H1 (cell line): ENCODE results near the gene E2F1. TPM values are rescaled to one million over a fixed set of nuclear protein-coding genes. Genes with fewer than 3 reads are reported as not detected.

Source experiments
- ATF2 ChIP-seq: IDR thresholded peaks from 2 replicates; pipeline ENCODE4 v1.6.1; 2012; ENCODE audit warnings: low read length, inconsistent platforms
- ATF3 ChIP-seq: IDR thresholded peaks from 2 replicates; pipeline ENCODE4 v1.6.1; 2011; ENCODE audit warnings: low read depth, mild to moderate bottlenecking, low read length; ENCODE audit not compliant: insufficient read depth
- BACH1 ChIP-seq: IDR thresholded peaks from 2 replicates; pipeline ENCODE4 v1.6.1; 2012; ENCODE audit warnings: low read length, improper control_type of control experiment
- CBX5 ChIP-seq: fragments of 300-800, 300-1000 bp; sonication (generic); IDR thresholded peaks from 2 replicates; pipeline ENCODE4 v1.7.1; 2016; ENCODE audit warnings: antibody characterized with exemption, low read length, low read depth
- CHD2 ChIP-seq: IDR thresholded peaks from 2 replicates; pipeline ENCODE4 v1.6.1; 2012; ENCODE audit warnings: low read length, improper control_type of control experiment
- FOSL1 ChIP-seq: IDR thresholded peaks from 2 replicates; pipeline ENCODE4 v1.6.1; 2011; ENCODE audit warnings: mild to moderate bottlenecking, low read depth, low read length, moderate library complexity; ENCODE audit not compliant: insufficient read depth
- GABPA ChIP-seq: IDR thresholded peaks from 2 replicates; pipeline ENCODE4 v1.6.1; 2011; ENCODE audit warnings: mild to moderate bottlenecking, low read length, moderate library complexity, borderline replicate concordance; ENCODE audit not compliant: insufficient read depth
- GTF2F1 ChIP-seq: IDR thresholded peaks from 2 replicates; pipeline ENCODE4 v1.6.1; 2012; ENCODE audit warnings: low read depth, low read length, improper control_type of control experiment, borderline replicate concordance
- NRF1 ChIP-seq: IDR thresholded peaks from 2 replicates; pipeline ENCODE4 v1.6.1; 2011; ENCODE audit warnings: mild to moderate bottlenecking, low read depth, low read length, improper control_type of control experiment
- PHF8 ChIP-seq: fragments of 200-600 bp; sonication (generic); conservative IDR thresholded peaks from 2 replicates; pipeline ENCODE4 v1.7.1; 2012; ENCODE audit warnings: low read depth, mild to moderate bottlenecking, inconsistent platforms, low read length, moderate library complexity
- POLR2A ChIP-seq, 2 experiments: IDR thresholded peaks; 1 replicate in 1 of 2; 2 replicates in 1 of 2; pipeline ENCODE4 v1.6.1; 2011; ENCODE audit warnings: low read depth in 2 of 2, low read length in 2 of 2, mild to moderate bottlenecking in 2 of 2; ENCODE audit errors: control extremely low read depth in 1 of 2
- SAP30 ChIP-seq: fragments of 300-600 bp; sonication (generic); IDR thresholded peaks from 2 replicates; pipeline ENCODE4 v1.7.1; 2012; ENCODE audit warnings: low read length, moderate library complexity, mild to moderate bottlenecking, inconsistent platforms; ENCODE audit not compliant: insufficient read depth, insufficient replicate concordance
- SIN3A ChIP-seq, 2 experiments: IDR thresholded peaks in 1 of 2; conservative IDR thresholded peaks in 1 of 2; 2 replicates each; pipeline ENCODE4 v1.6.1; 2011 to 2012; ENCODE audit warnings: low read length in 2 of 2, improper control_type of control experiment in 1 of 2, low read depth in 1 of 2, mild to moderate bottlenecking in 1 of 2
- SIX5 ChIP-seq: IDR thresholded peaks from 2 replicates; pipeline ENCODE4 v1.6.1; 2011; ENCODE audit warnings: mild to moderate bottlenecking, low read depth, low read length
- SP4 ChIP-seq: IDR thresholded peaks from 2 replicates; pipeline ENCODE4 v1.6.1; 2012; ENCODE audit warnings: low read length, inconsistent platforms
- SUZ12 ChIP-seq: fragments of 200-600 bp; sonication (generic); IDR thresholded peaks from 2 replicates; pipeline ENCODE4 v1.6.1; 2012; ENCODE audit warnings: mild to moderate bottlenecking, inconsistent platforms, low read length, moderate library complexity, mixed read lengths
- TAF7 ChIP-seq: optimal IDR thresholded peaks from 2 replicates; pipeline ENCODE3; 2011; ENCODE audit warnings: low read depth, mild to moderate bottlenecking, inconsistent platforms, low read length, moderate library complexity, borderline replicate concordance
- polyA plus RNA-seq, 7 experiments: library from polyadenylated mRNA; depleted of rRNA in 3 of 7; stranded (reverse) in 5 of 7; unstranded in 2 of 7; fragments of >200 nt in 5 of 7; fragments of 200-250 nt in 2 of 7; gene quantifications; 1 replicate in 5 of 7; 2 replicates in 1 of 7; 4 replicates in 1 of 7; pipeline versions ENCODE4 v1.2.1 to v1.2.3, GENCODE V29; 2011 to 2013; ENCODE audit warnings: missing spikeins in 2 of 7, mixed read lengths in 2 of 7
- total RNA-seq: library from RNA; stranded (reverse); fragmentation: NEBNext Ultra II Directional; extraction: Animal tissue kit (Norgen Biotek cat#: 25700); gene quantifications from 2 replicates; pipeline ENCODE4 v1.2.1, GENCODE V29; 2021

E2F1 gene
- total and polyA plus RNA-seq, 2 of the 8 experiments (the other 6 are each of a cell fraction or from before 2014, with no cell fraction given) = 33.4 to 35.8 TPM

GRCh38 chr20:33663161-33664084 lies 22.8 kb downstream of the E2F1 start (continued):
- TF ChIP-seq SIN3A (conservative IDR thresholded peaks at IDR 0.05 in 1 of 2, IDR thresholded peaks at IDR 0.05 in 1 of 2; ENCODE audit: low read depth in 1 of 2, low read length in 2 of 2) = peak in 1 of 2 experiments; percentile 42; a peak in 2 of 4 replicates
- TF ChIP-seq CBX5 = no peak
- no peak for TF ChIP-seq SAP30
- no peak for TF ChIP-seq CHD2
- no peak for TF ChIP-seq ATF3
- TF ChIP-seq GABPA = peak; percentile 89
- TF ChIP-seq POLR2A (IDR thresholded peaks at IDR 0.05; ENCODE audit: control extremely low read depth in 1 of 2, low read depth in 2 of 2, low read length in 2 of 2) = peak in 1 of 2 experiments; percentile 74; a peak in 2 of 3 replicates
- TF ChIP-seq FOSL1 = no peak
- TF ChIP-seq TAF7 = peak; percentile 49
- TF ChIP-seq SUZ12 = no peak
- no peak for TF ChIP-seq BACH1
- no peak for TF ChIP-seq GTF2F1
- TF ChIP-seq ATF2 = no peak
- no peak for TF ChIP-seq SIX5
- peak; percentile 77 for TF ChIP-seq PHF8
- TF ChIP-seq NRF1 = no peak
- no peak for TF ChIP-seq SP4
